ENCODE results near the gene YBX2. TPM values are rescaled to one million over a fixed set of nuclear protein-coding genes. Genes with fewer than 3 reads are reported as not detected.

The YBX2 gene
- total RNA-seq, 3 donors from 2014 or later = 2.6 to 3.0 (median 2.9) TPM

GRCh38 chr17:7261379-7262191 lies 32.9 kb downstream of the YBX2 start:
- TF ChIP-seq POLR2A (IDR thresholded peaks at IDR 0.05) = no peak
- TF ChIP-seq POLR2AphosphoS5 (IDR thresholded peaks at IDR 0.05) = peak in 1 of 3 donors; percentile 19
- Histone ChIP-seq H3K27me3 (peaks cover 5 to 12% of the 10 kb centered on the region in 2 donors), H3K4me1 (peaks cover 0 to 6% of the 10 kb centered on the region in 2 donors), H3K4me3 (peak overlapping the region; percentile 38 to 80 (median 69)), H3K9me3 (no peaks in the 10 kb centered on the region), H3K36me3 (no peaks in the 10 kb centered on the region), H3K27ac (peak overlapping the region; percentile 93 to 96)
- DNase-seq (ENCODE audit: low spot score in 2 of 2) = no peak
- intact Hi-C loops (cut with DNase I; ENCODE audit: low total_unique reads) = loop anchor here (2.0 kb wide), 1 partner anchor 45 kb away; the partner anchor contains the start of gene EIF5A

- intact Hi-C loops (cut with DNase I; ENCODE audit: low total_unique reads) = no loop called here
- Histone ChIP-seq H3K9me3 (no peaks in the 10 kb centered on the region), H3K27me3 (peaks cover 5 to 12% of the 10 kb centered on the region in 2 donors), H3K4me1 (peaks cover 0 to 6% of the 10 kb centered on the region in 2 donors), H3K4me3 (peak overlapping the region; percentile 38 to 80 (median 69)), H3K36me3 (no peaks in the 10 kb centered on the region), H3K27ac (peak overlapping the region; percentile 93 to 96)
- TF ChIP-seq POLR2A (IDR thresholded peaks at IDR 0.05) = no peak
- TF ChIP-seq CTCF (IDR thresholded peaks at IDR 0.05) = no peak
- TF ChIP-seq POLR2AphosphoS5 (IDR thresholded peaks at IDR 0.05) = peak in 2 of 3 donors; percentile 41 to 54
- peak; percentile 60 to 86 for DNase-seq (ENCODE audit: low spot score in 2 of 2)
Observed at GRCh38 chr17:7260651-7261378, 33.6 kb downstream of the YBX2 start.

GRCh38 chr17:7260151-7260550 lies 34.3 kb downstream of the YBX2 start:
- intact Hi-C loops (cut with DNase I; ENCODE audit: low total_unique reads) = no loop called here
- Histone ChIP-seq H3K27ac (peak overlapping the region; percentile 93 to 96), H3K4me1 (peaks cover 0 to 6% of the 10 kb centered on the region in 2 donors), H3K27me3 (peaks cover 5 to 12% of the 10 kb centered on the region in 2 donors), H3K9me3 (no peaks in the 10 kb centered on the region), H3K4me3 (peak overlapping the region in 2 of 3 donors; percentile 69 to 80), H3K36me3 (no peaks in the 10 kb centered on the region)
- DNase-seq (ENCODE audit: low spot score in 2 of 2) = no peak
- TF ChIP-seq POLR2A (IDR thresholded peaks at IDR 0.05) (no peak), CTCF (IDR thresholded peaks at IDR 0.05) (no peak), POLR2AphosphoS5 (IDR thresholded peaks at IDR 0.05) (no peak)

GRCh38 chr17:7259555-7259889 lies 34.9 kb downstream of the YBX2 start:
- Histone ChIP-seq H3K9me3 (no peaks in the 10 kb centered on the region), H3K36me3 (no peaks in the 10 kb centered on the region), H3K27ac (peak overlapping the region; percentile 75 to 96), H3K27me3 (peaks cover 5 to 12% of the 10 kb centered on the region in 2 donors), H3K4me3 (no peak overlapping the region), H3K4me1 (peaks cover 0 to 6% of the 10 kb centered on the region in 2 donors)
- no peak for TF ChIP-seq CTCF (IDR thresholded peaks at IDR 0.05)
- no peak for TF ChIP-seq POLR2AphosphoS5 (IDR thresholded peaks at IDR 0.05)
- TF ChIP-seq POLR2A (IDR thresholded peaks at IDR 0.05) = no peak
- no peak for DNase-seq (ENCODE audit: low spot score in 2 of 2)
- intact Hi-C loops (cut with DNase I; ENCODE audit: low total_unique reads) = no loop called here

GRCh38 chr17:7258731-7259554 lies 35.5 kb downstream of the YBX2 start:
- peak in 1 of 2 donors; percentile 78 for DNase-seq (ENCODE audit: low spot score in 2 of 2)
- Histone ChIP-seq H3K9me3 (no peaks in the 10 kb centered on the region), H3K27me3 (peaks cover 5 to 12% of the 10 kb centered on the region in 2 donors), H3K4me3 (no peak overlapping the region), H3K4me1 (peaks cover 0 to 6% of the 10 kb centered on the region in 2 donors), H3K36me3 (no peaks in the 10 kb centered on the region), H3K27ac (peak overlapping the region; percentile 75 to 96)
- intact Hi-C loops (cut with DNase I; ENCODE audit: low total_unique reads) = no loop called here
- TF ChIP-seq CTCF (IDR thresholded peaks at IDR 0.05) = no peak
- peak in 1 of 3 donors; percentile 8 for TF ChIP-seq POLR2AphosphoS5 (IDR thresholded peaks at IDR 0.05)
